NCI-H2196 (cell line): Measurements from ENCODE around the gene MOAP1.
"Not testable (repeated sequence)": the region's sequence is repeated elsewhere in the genome, so short reads cannot be mapped to it uniquely, and the experiment has no call there.

Experiments
- DNase-seq: peaks from one replicate; lab custom pipeline; 2025; ENCODE audit not compliant: unreplicated experiment; lab: John Stamatoyannopoulos, UW

MOAP1 gene

GRCh38 chr14:93185349-93185720 is 638 bp upstream of the MOAP1 start:
- DNase-seq, result no peak

GRCh38 chr14:93183596-93184317 is 940 bp downstream of the MOAP1 start:
- DNase-seq, result no peak

GRCh38 chr14:93175492-93175891 is 9.2 kb downstream of the MOAP1 start:
- DNase-seq, result no peak

GRCh38 chr14:93174731-93175130 is 10.0 kb downstream of the MOAP1 start:
- DNase-seq, result not testable (repeated sequence)

GRCh38 chr14:93173943-93174395 is 10.7 kb downstream of the MOAP1 start:
- no peak for DNase-seq

- DNase-seq, result no peak
These were observed 13.3 kb downstream of the MOAP1 start for GRCh38 chr14:93171376-93171775.

- DNase-seq, result not testable (repeated sequence)
These were observed 14.6 kb downstream of the MOAP1 start for GRCh38 chr14:93170141-93170540.

GRCh38 chr14:93169619-93170018 is 15.1 kb downstream of the MOAP1 start:
- DNase-seq, result not testable (repeated sequence)

- DNase-seq, result not testable (repeated sequence)
These were observed 16.1 kb downstream of the MOAP1 start for GRCh38 chr14:93168610-93169009.

GRCh38 chr14:93165271-93166265 is 19.1 kb downstream of the MOAP1 start:
- DNase-seq, result not testable (repeated sequence)

- no peak for DNase-seq
These were observed 21.1 kb downstream of the MOAP1 start for GRCh38 chr14:93163564-93163963.

GRCh38 chr14:93161411-93161940 is 23.2 kb downstream of the MOAP1 start:
- DNase-seq, result no peak

- peak; percentile 10 for DNase-seq
These were observed 24.3 kb downstream of the MOAP1 start for GRCh38 chr14:93160353-93160801.

- DNase-seq, result not testable (repeated sequence)
These were observed 24.9 kb downstream of the MOAP1 start for GRCh38 chr14:93159625-93160352.

GRCh38 chr14:93158349-93158748 is 26.3 kb downstream of the MOAP1 start:
- not testable (repeated sequence) for DNase-seq

GRCh38 chr14:93156693-93157369 is 27.9 kb downstream of the MOAP1 start:
- DNase-seq, result no peak

GRCh38 chr14:93155667-93156066 is 29.0 kb downstream of the MOAP1 start:
- DNase-seq, result no peak

- DNase-seq, result no peak
These were observed 31.6 kb downstream of the MOAP1 start for GRCh38 chr14:93153121-93153520.

GRCh38 chr14:93150227-93151208 is 34.2 kb downstream of the MOAP1 start:
- DNase-seq, result no peak
